ENCODE measurements around the gene ASGR1. TPM values are rescaled to one million over a fixed set of nuclear protein-coding genes. Genes with fewer than 3 reads are reported as not detected.

ASGR1 gene
- polyA plus RNA-seq, 4 donors = 1.9 to 2.9 (median 2.7) TPM

DNA sequence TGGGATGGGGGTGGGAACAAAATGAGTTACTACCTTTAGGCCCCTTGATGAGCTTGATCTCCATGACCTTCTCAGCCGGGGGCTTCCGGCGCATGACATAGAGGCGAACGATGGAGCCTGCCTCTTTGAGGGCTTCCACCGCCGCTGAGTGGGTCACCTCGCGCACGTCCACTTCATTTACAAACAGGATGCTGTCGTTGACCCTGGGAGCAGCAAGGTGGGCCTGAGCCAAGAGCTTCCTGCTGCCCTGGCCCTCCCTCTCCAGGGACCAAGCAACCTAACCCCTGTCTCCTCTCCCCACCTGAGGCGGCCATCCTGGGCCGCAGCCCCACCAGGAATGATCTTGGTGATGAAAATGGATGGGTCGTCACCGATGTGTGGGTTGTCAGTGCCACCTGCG lies 24.2 kb upstream of the ASGR1 start:
- Histone ChIP-seq H3K27me3 (ENCODE audit: control insufficient read depth in 3 of 3, insufficient read depth in 3 of 3, low read length in 3 of 3) (peaks cover 0 to 21% (median 0%) of the 10 kb centered on the region in 3 donors), H3K9me3 (ENCODE audit: control insufficient read depth in 2 of 2, insufficient read depth in 1 of 2, low read depth in 1 of 2, low read length in 1 of 2) (no peaks in the 10 kb centered on the region), H3K27ac (ENCODE audit: low read depth in 1 of 3, low read length in 2 of 3) (no peak overlapping the region), H3K36me3 (ENCODE audit: control insufficient read depth in 3 of 3, insufficient read depth in 2 of 3, low read depth in 1 of 3, low read length in 3 of 3) (peaks cover 0 to 15% (median 0%) of the 10 kb centered on the region in 3 donors), H3K4me3 (ENCODE audit: low read depth in 1 of 3, low read length in 3 of 3) (no peak overlapping the region), H3K4me1 (ENCODE audit: control insufficient read depth in 3 of 3, insufficient read depth in 2 of 3, low read depth in 1 of 3, low read length in 2 of 3) (peaks cover 0 to 12% (median 0%) of the 10 kb centered on the region in 3 donors)
- DNase-seq = no peak
- WGBS, 3 donors = 89 to 96% (median 96%) methylated on average over 16 of the region's 16 CpGs
- FAIRE-seq = no peak

DNA sequence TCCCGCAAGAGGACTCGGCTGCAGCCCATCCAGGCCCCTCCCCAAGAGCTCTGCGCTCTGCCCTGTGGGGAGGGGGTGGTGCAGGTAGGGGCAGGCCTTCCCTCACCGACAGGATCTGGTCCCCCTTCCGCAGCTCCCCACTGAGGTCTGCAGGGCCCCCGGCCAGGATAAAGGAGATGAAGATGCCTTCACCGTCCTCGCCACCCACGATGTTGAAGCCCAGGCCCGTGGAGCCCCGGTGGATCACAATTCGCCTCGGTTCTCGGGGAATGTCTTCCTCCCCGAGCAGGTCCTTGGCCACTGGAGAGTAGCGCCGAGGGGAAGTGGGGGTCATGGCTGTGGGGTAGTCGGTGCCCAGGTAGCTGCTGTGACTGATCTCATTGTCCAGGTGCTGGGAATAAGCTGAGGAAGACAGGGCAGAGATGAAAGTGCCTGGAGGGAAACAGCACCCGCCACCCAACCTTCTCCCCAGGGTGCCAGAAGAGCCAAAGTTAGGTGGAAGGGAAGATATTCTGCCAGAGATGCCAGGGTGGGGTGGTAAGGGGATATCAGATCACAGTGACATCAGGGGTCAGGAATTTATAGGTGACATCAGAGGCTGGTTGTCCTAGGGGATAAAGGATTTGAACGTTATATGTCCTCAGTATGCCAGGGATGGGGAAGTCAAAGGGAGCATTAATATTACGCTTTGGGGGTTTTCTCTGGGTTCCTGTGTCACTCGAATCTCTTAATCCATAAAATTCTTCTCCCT lies 17.7 kb upstream of the ASGR1 start:
- FAIRE-seq (no peak), DNase-seq (no peak)
- Histone ChIP-seq H3K4me1 (ENCODE audit: control insufficient read depth in 3 of 3, insufficient read depth in 2 of 3, low read depth in 1 of 3, low read length in 2 of 3) (no peaks in the 10 kb centered on the region), H3K4me3 (ENCODE audit: low read depth in 1 of 3, low read length in 3 of 3) (no peak overlapping the region), H3K36me3 (ENCODE audit: control insufficient read depth in 3 of 3, insufficient read depth in 2 of 3, low read depth in 1 of 3, low read length in 3 of 3) (peaks cover 0 to 33% (median 0%) of the 10 kb centered on the region in 3 donors), H3K27me3 (ENCODE audit: control insufficient read depth in 3 of 3, insufficient read depth in 3 of 3, low read length in 3 of 3) (no peaks in the 10 kb centered on the region), H3K9me3 (ENCODE audit: control insufficient read depth in 2 of 2, insufficient read depth in 1 of 2, low read depth in 1 of 2, low read length in 1 of 2) (no peaks in the 10 kb centered on the region), H3K27ac (ENCODE audit: low read depth in 1 of 3, low read length in 2 of 3) (no peak overlapping the region)
- 89 to 92% (median 91%) methylated on average over 22 of the region's 22 CpGs for WGBS, 3 donors

DNA sequence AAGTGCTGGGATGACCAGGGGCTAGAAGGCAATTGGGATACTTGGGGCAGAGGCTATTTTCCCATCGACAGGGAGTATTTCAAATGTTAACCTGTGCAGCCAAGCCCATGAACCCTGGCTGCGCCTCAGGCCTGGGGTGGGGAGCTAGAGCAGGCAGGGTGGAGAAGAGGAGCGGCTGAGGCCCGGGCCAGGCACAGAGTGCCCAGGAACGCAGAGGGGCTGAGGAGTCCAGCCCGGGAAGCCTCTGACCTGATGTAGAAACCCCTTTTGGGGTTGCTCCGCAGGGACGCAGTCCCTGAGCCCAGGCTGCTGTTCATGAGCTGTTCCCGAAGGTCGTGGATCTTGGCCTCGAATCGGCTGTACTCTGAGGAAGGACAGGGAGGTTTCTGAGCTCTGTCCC lies 16.8 kb upstream of the ASGR1 start:
- 91 to 93% (median 92%) methylated on average over 12 of the region's 12 CpGs for WGBS, 3 donors
- H3K27me3 ChIP-seq (ENCODE audit: control insufficient read depth in 3 of 3, insufficient read depth in 3 of 3, low read length in 3 of 3) = no peaks in the 10 kb centered on the region
- no peak for DNase-seq
- H3K4me3 ChIP-seq (ENCODE audit: low read depth in 1 of 3, low read length in 3 of 3) = no peak overlapping the region
- no peak for FAIRE-seq
- no peak overlapping the region for H3K27ac ChIP-seq (ENCODE audit: low read depth in 1 of 3, low read length in 2 of 3)
- peaks cover 0 to 39% (median 0%) of the 10 kb centered on the region in 3 donors for H3K36me3 ChIP-seq (ENCODE audit: control insufficient read depth in 3 of 3, insufficient read depth in 2 of 3, low read depth in 1 of 3, low read length in 3 of 3)
- no peaks in the 10 kb centered on the region for H3K9me3 ChIP-seq (ENCODE audit: control insufficient read depth in 2 of 2, insufficient read depth in 1 of 2, low read depth in 1 of 2, low read length in 1 of 2)
- no peaks in the 10 kb centered on the region for H3K4me1 ChIP-seq (ENCODE audit: control insufficient read depth in 3 of 3, insufficient read depth in 2 of 3, low read depth in 1 of 3, low read length in 2 of 3)

GRCh38 chr17:7192271-7192937 lies 13.2 kb upstream of the ASGR1 start:
- WGBS, 3 donors = 78 to 82% (median 79%) methylated on average over 11 to 12 of the region's 12 CpGs
- H3K27ac ChIP-seq (ENCODE audit: low read depth in 1 of 3, low read length in 2 of 3) = no peak overlapping the region
- no peak overlapping the region for H3K4me3 ChIP-seq (ENCODE audit: low read depth in 1 of 3, low read length in 3 of 3)
- H3K36me3 ChIP-seq (ENCODE audit: control insufficient read depth in 3 of 3, insufficient read depth in 2 of 3, low read depth in 1 of 3, low read length in 3 of 3) = peaks cover 0 to 48% (median 0%) of the 10 kb centered on the region in 3 donors
- DNase-seq = no peak
- FAIRE-seq = no peak
- no peaks in the 10 kb centered on the region for H3K4me1 ChIP-seq (ENCODE audit: control insufficient read depth in 3 of 3, insufficient read depth in 2 of 3, low read depth in 1 of 3, low read length in 2 of 3)
- no peaks in the 10 kb centered on the region for H3K27me3 ChIP-seq (ENCODE audit: control insufficient read depth in 3 of 3, insufficient read depth in 3 of 3, low read length in 3 of 3)
- H3K9me3 ChIP-seq (ENCODE audit: control insufficient read depth in 2 of 2, insufficient read depth in 1 of 2, low read depth in 1 of 2, low read length in 1 of 2) = no peaks in the 10 kb centered on the region

GRCh38 chr17:7191571-7192270 lies 12.6 kb upstream of the ASGR1 start:
- H3K27ac ChIP-seq (ENCODE audit: low read depth in 1 of 3, low read length in 2 of 3) = no peak overlapping the region
- WGBS, 3 donors = 75 to 76% (median 75%) methylated on average over 26 of the region's 26 CpGs
- H3K36me3 ChIP-seq (ENCODE audit: control insufficient read depth in 3 of 3, insufficient read depth in 2 of 3, low read depth in 1 of 3, low read length in 3 of 3) = peaks cover 0 to 45% (median 0%) of the 10 kb centered on the region in 3 donors
- H3K4me1 ChIP-seq (ENCODE audit: control insufficient read depth in 3 of 3, insufficient read depth in 2 of 3, low read depth in 1 of 3, low read length in 2 of 3) = no peaks in the 10 kb centered on the region
- FAIRE-seq (no peak), DNase-seq (peak; percentile 42 to 58)
- H3K4me3 ChIP-seq (ENCODE audit: low read depth in 1 of 3, low read length in 3 of 3) = no peak overlapping the region
- H3K27me3 ChIP-seq (ENCODE audit: control insufficient read depth in 3 of 3, insufficient read depth in 3 of 3, low read length in 3 of 3) = no peaks in the 10 kb centered on the region
- H3K9me3 ChIP-seq (ENCODE audit: control insufficient read depth in 2 of 2, insufficient read depth in 1 of 2, low read depth in 1 of 2, low read length in 1 of 2) = no peaks in the 10 kb centered on the region

DNA sequence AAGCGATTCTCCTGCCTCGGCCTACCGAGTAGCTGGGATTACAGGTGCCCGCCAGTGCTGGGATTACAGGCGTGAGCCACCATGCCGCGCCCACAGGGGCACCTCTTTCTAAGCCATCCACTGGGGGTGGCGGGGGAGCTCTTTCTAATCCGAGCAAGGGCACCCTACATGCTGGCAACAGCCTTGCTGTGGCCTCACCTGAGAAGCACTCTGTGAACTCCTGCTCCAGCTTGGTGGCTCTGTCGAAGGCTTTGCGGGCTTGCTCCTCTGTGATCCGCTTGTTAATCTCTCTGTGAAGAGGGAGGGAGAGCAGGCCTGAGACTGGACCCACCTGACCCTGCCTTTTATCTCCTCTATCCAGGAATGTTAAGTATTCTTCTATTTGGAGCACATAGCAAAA lies 11.9 kb upstream of the ASGR1 start:
- FAIRE-seq = no peak
- DNase-seq = no peak
- H3K27me3 ChIP-seq (ENCODE audit: control insufficient read depth in 3 of 3, insufficient read depth in 3 of 3, low read length in 3 of 3) = no peaks in the 10 kb centered on the region
- no peak overlapping the region for H3K4me3 ChIP-seq (ENCODE audit: low read depth in 1 of 3, low read length in 3 of 3)
- no peak overlapping the region for H3K27ac ChIP-seq (ENCODE audit: low read depth in 1 of 3, low read length in 2 of 3)
- no peaks in the 10 kb centered on the region for H3K9me3 ChIP-seq (ENCODE audit: control insufficient read depth in 2 of 2, insufficient read depth in 1 of 2, low read depth in 1 of 2, low read length in 1 of 2)
- H3K36me3 ChIP-seq (ENCODE audit: control insufficient read depth in 3 of 3, insufficient read depth in 2 of 3, low read depth in 1 of 3, low read length in 3 of 3) = peaks cover 0 to 41% (median 0%) of the 10 kb centered on the region in 3 donors
- 93 to 94% (median 93%) methylated on average over 10 to 12 of the region's 12 CpGs for WGBS, 3 donors
- H3K4me1 ChIP-seq (ENCODE audit: control insufficient read depth in 3 of 3, insufficient read depth in 2 of 3, low read depth in 1 of 3, low read length in 2 of 3) = no peaks in the 10 kb centered on the region

DNA sequence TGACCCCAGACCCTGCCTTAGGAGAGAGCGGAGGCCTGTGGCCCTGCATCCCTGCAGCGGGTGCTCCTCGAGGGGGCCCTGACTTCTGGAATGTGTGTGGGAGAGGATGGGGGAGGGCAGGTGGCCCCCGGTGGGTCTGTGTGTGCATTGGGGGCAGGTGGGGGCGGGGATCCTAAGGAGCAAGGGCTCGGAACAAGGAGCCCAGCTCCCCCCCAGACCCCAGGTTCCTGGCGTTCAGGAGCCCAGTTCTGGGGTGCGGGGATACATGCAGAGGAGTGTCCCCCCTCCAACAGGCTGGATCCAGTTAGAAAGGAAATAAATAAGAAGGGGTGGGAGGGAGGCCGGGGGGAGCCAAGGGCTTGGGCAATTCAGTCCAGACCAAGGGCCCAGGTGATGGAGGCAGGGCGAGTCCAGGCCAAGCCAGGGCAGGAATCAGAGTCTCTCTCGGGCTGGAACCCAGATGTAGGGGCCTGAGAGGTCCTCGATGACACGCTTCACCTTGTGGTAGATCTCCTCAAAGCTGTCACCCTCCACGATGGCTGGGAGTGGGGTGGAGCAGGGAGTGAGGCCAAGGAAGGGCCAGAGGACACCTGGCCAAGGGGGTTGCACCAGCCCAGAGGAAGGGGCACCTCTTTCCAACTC lies 11.2 kb upstream of the ASGR1 start:
- H3K9me3 ChIP-seq (ENCODE audit: control insufficient read depth in 2 of 2, insufficient read depth in 1 of 2, low read depth in 1 of 2, low read length in 1 of 2) = no peaks in the 10 kb centered on the region
- no peak overlapping the region for H3K27ac ChIP-seq (ENCODE audit: low read depth in 1 of 3, low read length in 2 of 3)
- H3K4me3 ChIP-seq (ENCODE audit: low read depth in 1 of 3, low read length in 3 of 3) = no peak overlapping the region
- no peaks in the 10 kb centered on the region for H3K4me1 ChIP-seq (ENCODE audit: control insufficient read depth in 3 of 3, insufficient read depth in 2 of 3, low read depth in 1 of 3, low read length in 2 of 3)
- DNase-seq (no peak), FAIRE-seq (no peak)
- peaks cover 0 to 34% (median 0%) of the 10 kb centered on the region in 3 donors for H3K36me3 ChIP-seq (ENCODE audit: control insufficient read depth in 3 of 3, insufficient read depth in 2 of 3, low read depth in 1 of 3, low read length in 3 of 3)
- H3K27me3 ChIP-seq (ENCODE audit: control insufficient read depth in 3 of 3, insufficient read depth in 3 of 3, low read length in 3 of 3) = no peaks in the 10 kb centered on the region
- 88 to 91% (median 90%) methylated on average over 14 of the region's 14 CpGs for WGBS, 3 donors

GRCh38 chr17:7186241-7186640 lies 7.1 kb upstream of the ASGR1 start:
- 50 to 57% (median 51%) methylated on average over 7 of the region's 7 CpGs for WGBS, 3 donors
- no peak for DNase-seq
- Histone ChIP-seq H3K4me1 (ENCODE audit: control insufficient read depth in 3 of 3, insufficient read depth in 2 of 3, low read depth in 1 of 3, low read length in 2 of 3) (peaks cover 0 to 8% (median 0%) of the 10 kb centered on the region in 3 donors), H3K4me3 (ENCODE audit: low read depth in 1 of 3, low read length in 3 of 3) (no peak overlapping the region), H3K36me3 (ENCODE audit: control insufficient read depth in 3 of 3, insufficient read depth in 2 of 3, low read depth in 1 of 3, low read length in 3 of 3) (peaks cover 0 to 12% (median 0%) of the 10 kb centered on the region in 3 donors), H3K27me3 (ENCODE audit: control insufficient read depth in 3 of 3, insufficient read depth in 3 of 3, low read length in 3 of 3) (no peaks in the 10 kb centered on the region), H3K27ac (ENCODE audit: low read depth in 1 of 3, low read length in 2 of 3) (no peak overlapping the region), H3K9me3 (ENCODE audit: control insufficient read depth in 2 of 2, insufficient read depth in 1 of 2, low read depth in 1 of 2, low read length in 1 of 2) (no peaks in the 10 kb centered on the region)
- FAIRE-seq = no peak
